ENCODE results near the gene RAD51B.

GRCh38 chr14:68403191-68404145 is 583.9 kb downstream of the RAD51B start:
- TF ChIP-seq CTCF (IDR thresholded peaks at IDR 0.05) (no peak), POLR2A (IDR thresholded peaks at IDR 0.05) (no peak)
